B cell (primary cell): ENCODE results near the gene MISFA. TPM values are rescaled to one million over a fixed set of nuclear protein-coding genes. Genes with fewer than 3 reads are reported as not detected.

Source experiments
- ATAC-seq: fragments of 200-7000 bp; cut with Tn5 transposase; one replicate; pipeline ENCODE4 v1.10.0; 2021; ENCODE audit warnings: low read depth, mild to moderate bottlenecking, moderate number of reproducible peaks, moderate library complexity
- CTCF ChIA-PET: fragments of 350-600 bp; sonication (Branson Sonifier 250); formaldehyde crosslinking; loops from one replicate; lab custom pipeline; 2021; ENCODE audit warnings: antibody characterized with exemption, inconsistent platforms; lab: Charles Lee
- POLR2A ChIA-PET: fragments of 350-600 bp; sonication (Branson Sonifier 250); formaldehyde crosslinking; loops from one replicate; lab custom pipeline; 2021; ENCODE audit warnings: antibody characterized with exemption; lab: Charles Lee
- DNase-seq: peaks from one replicate; pipeline ENCODE4 v3.0.0; 2013
- H2AFZ ChIP-seq: 2 replicates; pipeline ENCODE4 v1.6.1; 2012; ENCODE audit warnings: mild to moderate bottlenecking, low read depth, low read length; ENCODE audit not compliant: insufficient read depth, poor library complexity, severe bottlenecking
- H3K27ac ChIP-seq, 2 donors: 1 replicate in 1 of 2; 2 replicates in 1 of 2; pipeline ENCODE4 v1.5.1; 2012 to 2013; ENCODE audit warnings: low read length in 2 of 2, mild to moderate bottlenecking in 2 of 2, moderate library complexity in 1 of 2
- H3K27me3 ChIP-seq, 4 experiments: fragments of 200-600 bp in 1 of 4; sonication (generic) in 1 of 4; replicated peaks in 1 of 4; 1 replicate in 2 of 4; 2 replicates in 2 of 4; pipeline versions ENCODE4 v1.6.1 to v1.7.0; 2013 to 2016; ENCODE audit warnings: low read length in 3 of 4, mild to moderate bottlenecking in 2 of 4, mixed read lengths in 1 of 4, moderate library complexity in 1 of 4; ENCODE audit not compliant: insufficient read depth in 4 of 4, control insufficient read depth in 3 of 4; ENCODE audit errors: control extremely low read depth in 1 of 4
- H3K36me3 ChIP-seq, 2 experiments: replicated peaks in 1 of 2; 1 replicate in 1 of 2; 2 replicates in 1 of 2; pipeline versions ENCODE4 v1.6.1 to v1.7.1; 2013; ENCODE audit warnings: low read length in 1 of 2; ENCODE audit not compliant: insufficient read depth in 2 of 2, control insufficient read depth in 1 of 2; ENCODE audit errors: control extremely low read depth in 1 of 2, extremely low read depth in 1 of 2
- H3K4me1 ChIP-seq, 2 donors: fragments of 200-600 bp in 1 of 2; sonication (generic) in 1 of 2; 1 replicate in 1 of 2; 2 replicates in 1 of 2; pipeline versions ENCODE4 v1.5.1 to v1.6.1; 2013 to 2017; ENCODE audit warnings: low read length in 2 of 2; ENCODE audit not compliant: control insufficient read depth in 2 of 2, insufficient read depth in 2 of 2
- H3K4me2 ChIP-seq: replicated peaks from 2 replicates; pipeline ENCODE3; 2012; ENCODE audit warnings: mild to moderate bottlenecking, low read depth, low read length; ENCODE audit not compliant: poor library complexity, severe bottlenecking
- H3K4me3 ChIP-seq, 5 experiments: fragments of 200-600 bp in 1 of 5; sonication (generic) in 1 of 5; 1 replicate in 3 of 5; 2 replicates in 2 of 5; pipeline versions ENCODE4 v1.5.1 to v1.7.0; 2011 to 2016; ENCODE audit warnings: low read length in 4 of 5, mild to moderate bottlenecking in 4 of 5, low read depth in 2 of 5, control low read depth in 1 of 5, moderate library complexity in 1 of 5; ENCODE audit not compliant: insufficient read depth in 1 of 5; ENCODE audit errors: control extremely low read depth in 1 of 5, extremely low read depth in 1 of 5
- H3K79me2 ChIP-seq: fragments of 200-600 bp; sonication (generic); one replicate; pipeline ENCODE4 v1.6.0; 2016; ENCODE audit warnings: low read length; ENCODE audit not compliant: control insufficient read depth, insufficient read depth
- H3K9ac ChIP-seq: fragments of 200-600 bp; sonication (generic); 2 replicates; pipeline ENCODE4 v1.6.1; 2017; ENCODE audit warnings: mild to moderate bottlenecking, low read length, moderate library complexity
- H3K9me3 ChIP-seq, 3 donors: one replicate each; pipeline versions ENCODE4 v1.6.1 to v1.7.1; 2013; ENCODE audit warnings: low read length in 2 of 3; ENCODE audit not compliant: control insufficient read depth in 2 of 3, insufficient read depth in 1 of 3; ENCODE audit errors: control extremely low read depth in 1 of 3
- H4K20me1 ChIP-seq: 2 replicates; pipeline ENCODE4 v1.6.0; 2012; ENCODE audit warnings: mild to moderate bottlenecking, low read length; ENCODE audit not compliant: insufficient read depth, control insufficient read depth, poor library complexity, severe bottlenecking
- H3K27ac Mint-ChIP-seq: one replicate; pipeline ENCODE4 v1.8.0; 2021; ENCODE audit warnings: mixed read lengths
- H3K27me3 Mint-ChIP-seq: one replicate; pipeline ENCODE4 v1.8.0; 2021; ENCODE audit warnings: mixed read lengths
- H3K4me1 Mint-ChIP-seq: one replicate; pipeline ENCODE4 v1.8.0; 2021; ENCODE audit warnings: mixed read lengths
- H3K4me3 Mint-ChIP-seq: one replicate; pipeline ENCODE4 v1.8.0; 2021; ENCODE audit warnings: mixed read lengths
- H3K9me3 Mint-ChIP-seq: one replicate; pipeline ENCODE4 v1.8.0; 2022; ENCODE audit warnings: mixed read lengths; ENCODE audit not compliant: insufficient read depth
- CTCF ChIP-seq: fragments of 200-600 bp; IDR thresholded peaks from one replicate; pipeline ENCODE4 v1.8.0; 2022; ENCODE audit warnings: antibody characterized with exemption, mild to moderate bottlenecking
- EZH2 ChIP-seq: IDR thresholded peaks from 2 replicates; pipeline ENCODE4 v1.6.1; 2012; ENCODE audit warnings: borderline replicate concordance, low read depth, mild to moderate bottlenecking, moderate library complexity, low read length; ENCODE audit not compliant: insufficient read depth, poor library complexity, severe bottlenecking
- WGBS: methylation state at CpG from one replicate; pipeline ENCODE4 v1.1.5; 2013; ENCODE audit warnings: missing lambda C conversion rate; ENCODE audit not compliant: insufficient coverage; 5-methylcytosine and 5-hydroxymethylcytosine counted together
- intact Hi-C: fragments of 100-400 bp; cut with micrococcal nuclease; formaldehyde crosslinking; loops from one replicate; pipeline ENCODE4 v1.10.0; 2022
- polyA plus RNA-seq: library from polyadenylated mRNA; depleted of rRNA; stranded (reverse); fragments of >200 nt; gene quantifications from 2 replicates; pipeline ENCODE4 v1.2.3, GENCODE V29; 2012
- total RNA-seq, 2 donors: library from RNA; stranded (reverse); fragments of 120-200 nt in 1 of 2; gene quantifications; 1 replicate in 1 of 2; 2 replicates in 1 of 2; pipeline versions ENCODE4 v1.2.3 to v1.2.4, GENCODE V29; 2013 to 2022

MISFA gene
- total and polyA plus RNA-seq, 2 donors (not counting 1 experiment from before 2014, with no cell fraction given): 1.2 TPM; not detected in 1

GRCh38 chr11:18608376-18608775, 8.8 kb downstream of the MISFA start:
- H3K27ac ChIP-seq: no peak overlapping the region
- WGBS: no CpG with 5 or more reads among the region's 3 CpGs
- ATAC-seq: no peak
- no peak overlapping the region for H3K4me2 ChIP-seq
- H3K36me3 ChIP-seq: peaks cover 6 to 51% of the 10 kb centered on the region in 2 experiments
- ChIA-PET POLR2A (no interaction called here), CTCF (interaction anchor here (0.9 kb wide), 1 partner anchor 123 kb away, joined by 3 read pairs; no protein-coding TSS in a partner anchor)
- no peak overlapping the region for H3K9ac ChIP-seq
- intact Hi-C loops: no loop called here
- H3K4me3 Mint-ChIP-seq: no peak overlapping the region
- no peaks in the 10 kb centered on the region for H3K27me3 Mint-ChIP-seq
- no peaks in the 10 kb centered on the region for H3K79me2 ChIP-seq
- H3K9me3 ChIP-seq: no peaks in the 10 kb centered on the region
- no peak overlapping the region for H3K4me3 ChIP-seq
- no peaks in the 10 kb centered on the region for H3K4me1 Mint-ChIP-seq
- no peak overlapping the region for H3K27ac Mint-ChIP-seq
- H3K27me3 ChIP-seq: no peaks in the 10 kb centered on the region
- H4K20me1 ChIP-seq: peaks cover 3% of the 10 kb centered on the region
- H3K9me3 Mint-ChIP-seq: no peaks in the 10 kb centered on the region
- TF ChIP-seq CTCF (no peak), EZH2 (no peak)
- H3K4me1 ChIP-seq: no peaks in the 10 kb centered on the region
- no peak for DNase-seq
- no peak overlapping the region for H2AFZ ChIP-seq

- intact Hi-C loops: no loop called here
- H3K4me1 Mint-ChIP-seq: peaks cover 4% of the 10 kb centered on the region
- WGBS: no CpG with 5 or more reads among the region's 2 CpGs
- H3K4me1 ChIP-seq: no peaks in the 10 kb centered on the region
- H4K20me1 ChIP-seq: peaks cover 18% of the 10 kb centered on the region
- ChIA-PET CTCF (no interaction called here), POLR2A (no interaction called here)
- peaks cover 3% of the 10 kb centered on the region for H3K79me2 ChIP-seq
- no peak overlapping the region for H3K27ac ChIP-seq
- H3K4me3 Mint-ChIP-seq: no peak overlapping the region
- H3K9ac ChIP-seq: no peak overlapping the region
- peaks cover 6 to 73% of the 10 kb centered on the region in 2 experiments for H3K36me3 ChIP-seq
- no peak overlapping the region for H3K27ac Mint-ChIP-seq
- TF ChIP-seq CTCF (no peak), EZH2 (no peak)
- DNase-seq (no peak), ATAC-seq (no peak)
- H3K27me3 Mint-ChIP-seq: no peaks in the 10 kb centered on the region
- H3K9me3 ChIP-seq: no peaks in the 10 kb centered on the region
- H3K9me3 Mint-ChIP-seq: no peaks in the 10 kb centered on the region
- no peak overlapping the region for H3K4me2 ChIP-seq
- no peak overlapping the region for H3K4me3 ChIP-seq
- no peaks in the 10 kb centered on the region for H3K27me3 ChIP-seq
- H2AFZ ChIP-seq: no peak overlapping the region
These were observed 11.6 kb downstream of the MISFA start for GRCh38 chr11:18611196-18611595.
